ENCODE data around the gene MCUR1. TPM values are rescaled to one million over a fixed set of nuclear protein-coding genes. Genes with fewer than 3 reads are reported as not detected.
A peak's percentile ranks its signal among the peaks of the same experiment; 100 is the strongest.

MCUR1 gene
- total and polyA plus RNA-seq, 9 of the 15 experiments (the other 6 are each of a cell fraction or from before 2014, with no cell fraction given), result 5.1 to 60.2 (median 41.4) TPM

DNA sequence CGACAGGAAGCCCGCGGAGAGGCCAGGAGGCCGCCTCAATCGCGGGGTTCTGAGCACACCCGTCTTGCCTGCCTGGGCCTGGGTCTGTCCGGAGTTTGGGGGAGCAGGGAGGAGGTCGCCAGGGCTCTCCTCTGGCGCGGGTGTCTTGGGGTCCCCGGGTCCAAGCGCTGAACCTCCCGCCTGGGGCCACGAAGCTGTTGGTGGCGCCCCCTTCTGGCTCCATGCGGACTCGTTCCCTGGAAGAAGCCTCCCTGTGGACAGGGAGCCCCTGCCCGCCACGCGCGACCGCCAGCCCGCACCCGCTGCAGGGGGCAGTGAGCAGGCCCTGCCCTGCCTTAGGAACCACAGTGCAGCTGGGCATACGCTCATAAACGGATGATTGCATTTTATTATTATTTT, 44.7 kb downstream of the MCUR1 start:
- no peak for ATAC-seq
- Histone ChIP-seq H2AFZ (ENCODE audit: low read depth, low read length) (no peak overlapping the region), H3K4me3 (no peak overlapping the region), H3K79me2 (ENCODE audit: control insufficient read depth, insufficient read depth, low read length) (no peaks in the 10 kb centered on the region), H4K20me1 (replicated peaks; ENCODE audit: control insufficient read depth, insufficient read depth, low read length) (no peaks in the 10 kb centered on the region), H3K4me2 (ENCODE audit: insufficient read depth, low read length) (no peak overlapping the region), H3K27ac (ENCODE audit: extremely low read depth, low read depth, low read length) (no peak overlapping the region), H3K9me1 (ENCODE audit: control insufficient read depth, insufficient read depth, low read length) (no peaks in the 10 kb centered on the region), H3K4me1 (replicated peaks in 1 of 2; ENCODE audit: control insufficient read depth in 2 of 2, insufficient read depth in 2 of 2, low read length in 2 of 2) (peaks cover 2 to 9% of the 10 kb centered on the region in 2 experiments; a peak in 2 of 5 replicates), H3K9me3 (replicated peaks; ENCODE audit: control insufficient read depth, insufficient read depth, low read depth, low read length) (0 out of 2 replicates have a peak, but pooled peaks cover 2% of the 10 kb centered on the region), H3K27me3 (ENCODE audit: control insufficient read depth in 2 of 2, insufficient read depth in 2 of 2, low read length in 2 of 2) (no peaks in the 10 kb centered on the region), H3K36me3 (ENCODE audit: control insufficient read depth, insufficient read depth, low read length) (no peaks in the 10 kb centered on the region), H3K9ac (ENCODE audit: insufficient read depth in 1 of 2, low read depth in 2 of 2, low read length in 2 of 2) (no peak overlapping the region)
- in situ Hi-C loops (cut with MboI) (no loop called here), intact Hi-C loops (cut with micrococcal nuclease) (loop anchor here (5.0 to 10.0 kb wide), 2 partner anchors 147 to 435 kb away; no protein-coding TSS in a partner anchor)
- no peak for FAIRE-seq
- no peak for DNase-seq (ENCODE audit: extremely low read depth in 1 of 4, low spot score in 3 of 4)
- ChIA-PET POLR2A (no interaction called here), CTCF (ENCODE audit: low intra/inter-chr PET ratio) (no interaction called here)
- WGBS (ENCODE audit: insufficient coverage, low coverage, missing lambda C conversion rate), result 88% methylated on average over 18 of the region's 27 CpGs
- BruUV-seq (replicated peaks), result no TSS peak
- no peak for TF ChIP-seq ZNF274 (IDR thresholded peaks at IDR 0.05; ENCODE audit: borderline replicate concordance, low read depth, low read length)
- TF ChIP-seq RBBP5 (IDR thresholded peaks at IDR 0.05; ENCODE audit: borderline replicate concordance, insufficient read depth, low read length, poor library complexity, severe bottlenecking), result no peak
- TF ChIP-seq HNRNPL (IDR thresholded peaks at IDR 0.05; ENCODE audit: low read depth, low read length), result no peak
- TF ChIP-seq BDP1 (IDR thresholded peaks at IDR 0.05; ENCODE audit: insufficient read depth, insufficient read length), result no peak
- TF ChIP-seq, protein P1, sequence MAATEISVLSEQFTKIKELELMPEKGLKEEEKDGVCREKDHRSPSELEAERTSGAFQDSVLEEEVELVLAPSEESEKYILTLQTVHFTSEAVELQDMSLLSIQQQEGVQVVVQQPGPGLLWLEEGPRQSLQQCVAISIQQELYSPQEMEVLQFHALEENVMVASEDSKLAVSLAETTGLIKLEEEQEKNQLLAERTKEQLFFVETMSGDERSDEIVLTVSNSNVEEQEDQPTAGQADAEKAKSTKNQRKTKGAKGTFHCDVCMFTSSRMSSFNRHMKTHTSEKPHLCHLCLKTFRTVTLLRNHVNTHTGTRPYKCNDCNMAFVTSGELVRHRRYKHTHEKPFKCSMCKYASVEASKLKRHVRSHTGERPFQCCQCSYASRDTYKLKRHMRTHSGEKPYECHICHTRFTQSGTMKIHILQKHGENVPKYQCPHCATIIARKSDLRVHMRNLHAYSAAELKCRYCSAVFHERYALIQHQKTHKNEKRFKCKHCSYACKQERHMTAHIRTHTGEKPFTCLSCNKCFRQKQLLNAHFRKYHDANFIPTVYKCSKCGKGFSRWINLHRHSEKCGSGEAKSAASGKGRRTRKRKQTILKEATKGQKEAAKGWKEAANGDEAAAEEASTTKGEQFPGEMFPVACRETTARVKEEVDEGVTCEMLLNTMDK (IDR thresholded peaks at IDR 0.05; ENCODE audit: borderline replicate concordance, insufficient read depth, low read depth, low read length, poor library complexity, severe bottlenecking), result peak; percentile 70
- TF ChIP-seq, protein P2, sequence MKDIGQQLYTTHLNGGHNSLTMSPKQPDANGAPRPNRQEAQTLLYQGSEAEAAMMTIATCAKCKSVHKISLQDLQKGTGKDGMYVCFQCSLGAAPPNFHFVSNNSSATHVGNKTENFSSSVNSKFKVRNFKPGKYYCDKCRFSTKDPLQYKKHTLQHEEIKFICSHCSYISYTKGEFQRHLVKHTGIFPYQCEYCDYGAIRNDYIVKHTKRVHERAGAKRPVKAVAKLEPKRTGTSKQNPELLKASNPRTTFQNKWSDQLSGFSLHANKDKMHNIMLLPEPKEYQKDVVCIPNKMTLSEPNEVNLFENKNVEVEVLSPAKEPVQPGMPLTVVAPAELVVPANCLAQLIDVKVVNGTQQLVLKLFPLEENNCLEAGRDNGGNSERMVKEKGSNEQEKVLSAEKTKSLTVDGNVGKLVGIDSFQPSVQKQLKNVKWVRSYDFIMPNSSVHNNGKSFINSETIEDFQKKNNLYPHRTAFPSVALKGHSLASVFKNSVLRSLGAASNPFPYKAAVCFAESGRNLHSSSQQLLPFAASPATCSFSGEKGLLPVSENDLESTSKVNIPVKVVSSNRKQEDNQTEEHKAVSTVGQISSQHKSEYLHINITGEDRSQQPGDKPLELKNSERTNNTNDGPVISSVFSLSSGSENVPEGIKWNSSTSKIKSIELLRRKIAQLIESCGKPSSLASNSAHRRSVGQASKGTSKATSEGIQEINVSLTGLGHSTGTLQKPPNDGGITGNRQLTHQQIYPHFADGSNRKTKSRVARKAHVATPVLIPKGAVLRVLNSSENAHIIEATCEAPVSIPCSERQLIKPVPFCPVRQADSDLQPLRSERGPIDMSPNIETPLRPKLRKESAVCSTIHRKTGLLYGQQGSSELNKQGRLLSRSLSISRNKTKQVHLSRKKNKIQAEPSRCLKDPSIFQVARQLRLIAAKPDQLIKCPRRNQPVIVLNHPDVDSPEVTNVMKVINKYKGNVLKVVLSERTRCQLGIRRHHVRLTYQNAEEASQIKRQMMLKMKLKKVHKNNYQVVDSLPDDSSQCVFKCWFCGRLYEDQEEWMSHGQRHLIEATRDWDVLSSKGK (CRISPR knock-in tag; IDR thresholded peaks at IDR 0.05), result no peak
- TF ChIP-seq SPI1 (IDR thresholded peaks at IDR 0.05; ENCODE audit: borderline replicate concordance, low read depth, low read length), result no peak
- no peak for TF ChIP-seq ZNF696 (CRISPR knock-in tag; conservative IDR thresholded peaks at IDR 0.05)
- no peak for TF ChIP-seq ZNF561 (CRISPR knock-in tag; conservative IDR thresholded peaks at IDR 0.05)
- no peak for TF ChIP-seq POU5F1 (IDR thresholded peaks at IDR 0.05; ENCODE audit: borderline replicate concordance, low read depth, low read length, partially characterized antibody)
- no peak for TF ChIP-seq CCNT2 (IDR thresholded peaks at IDR 0.05; ENCODE audit: borderline replicate concordance, extremely low read depth, insufficient read length, low read depth, low read length)
- TF ChIP-seq, protein P3, sequence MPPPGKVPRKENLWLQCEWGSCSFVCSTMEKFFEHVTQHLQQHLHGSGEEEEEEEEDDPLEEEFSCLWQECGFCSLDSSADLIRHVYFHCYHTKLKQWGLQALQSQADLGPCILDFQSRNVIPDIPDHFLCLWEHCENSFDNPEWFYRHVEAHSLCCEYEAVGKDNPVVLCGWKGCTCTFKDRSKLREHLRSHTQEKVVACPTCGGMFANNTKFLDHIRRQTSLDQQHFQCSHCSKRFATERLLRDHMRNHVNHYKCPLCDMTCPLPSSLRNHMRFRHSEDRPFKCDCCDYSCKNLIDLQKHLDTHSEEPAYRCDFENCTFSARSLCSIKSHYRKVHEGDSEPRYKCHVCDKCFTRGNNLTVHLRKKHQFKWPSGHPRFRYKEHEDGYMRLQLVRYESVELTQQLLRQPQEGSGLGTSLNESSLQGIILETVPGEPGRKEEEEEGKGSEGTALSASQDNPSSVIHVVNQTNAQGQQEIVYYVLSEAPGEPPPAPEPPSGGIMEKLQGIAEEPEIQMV (tag; conservative IDR thresholded peaks at IDR 0.05; ENCODE audit: low read depth), result no peak

Data from K562 (cell line).